Gastroesophageal sphincter (tissue), 3 donors: ENCODE data around the gene HNRNPA1.

Source experiments
- POLR2A ChIP-seq, 2 donors: fragments of 450-650 bp; IDR thresholded peaks; one replicate each; pipeline ENCODE4 v1.6.1; 2017; ENCODE audit warnings: antibody characterized with exemption in 2 of 2, mild to moderate bottlenecking in 2 of 2, moderate library complexity in 1 of 2
- POLR2AphosphoS5 ChIP-seq: sonication (generic); formaldehyde crosslinking; IDR thresholded peaks from one replicate; pipeline ENCODE4 v1.6.1; 2017; ENCODE audit warnings: antibody characterized with exemption
- TF ChIP-seq, protein P1 (sequence below), 4 experiments: fragments of 200-600 bp in 2 of 4; fragments of 450-650 bp in 2 of 4; sonication (generic) in 1 of 4; IDR thresholded peaks; one replicate each; pipeline ENCODE4 v1.5.1; 2017 to 2019; ENCODE audit warnings: antibody characterized with exemption in 4 of 4, mild to moderate bottlenecking in 2 of 4, moderate library complexity in 2 of 4

GRCh38 chr12:54270345-54270744 is 10.2 kb upstream of the HNRNPA1 start:
- TF ChIP-seq, protein P1, sequence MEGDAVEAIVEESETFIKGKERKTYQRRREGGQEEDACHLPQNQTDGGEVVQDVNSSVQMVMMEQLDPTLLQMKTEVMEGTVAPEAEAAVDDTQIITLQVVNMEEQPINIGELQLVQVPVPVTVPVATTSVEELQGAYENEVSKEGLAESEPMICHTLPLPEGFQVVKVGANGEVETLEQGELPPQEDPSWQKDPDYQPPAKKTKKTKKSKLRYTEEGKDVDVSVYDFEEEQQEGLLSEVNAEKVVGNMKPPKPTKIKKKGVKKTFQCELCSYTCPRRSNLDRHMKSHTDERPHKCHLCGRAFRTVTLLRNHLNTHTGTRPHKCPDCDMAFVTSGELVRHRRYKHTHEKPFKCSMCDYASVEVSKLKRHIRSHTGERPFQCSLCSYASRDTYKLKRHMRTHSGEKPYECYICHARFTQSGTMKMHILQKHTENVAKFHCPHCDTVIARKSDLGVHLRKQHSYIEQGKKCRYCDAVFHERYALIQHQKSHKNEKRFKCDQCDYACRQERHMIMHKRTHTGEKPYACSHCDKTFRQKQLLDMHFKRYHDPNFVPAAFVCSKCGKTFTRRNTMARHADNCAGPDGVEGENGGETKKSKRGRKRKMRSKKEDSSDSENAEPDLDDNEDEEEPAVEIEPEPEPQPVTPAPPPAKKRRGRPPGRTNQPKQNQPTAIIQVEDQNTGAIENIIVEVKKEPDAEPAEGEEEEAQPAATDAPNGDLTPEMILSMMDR (IDR thresholded peaks at IDR 0.05) = no peak
- no peak for TF ChIP-seq POLR2AphosphoS5
- TF ChIP-seq POLR2A (IDR thresholded peaks at IDR 0.05) = no peak
